Astrocyte (in vitro differentiated cells and primary cell): ENCODE results near the gene DLL1.

Experiments used
- CTCF ChIP-seq: IDR thresholded peaks from 2 replicates; pipeline ENCODE4 v1.5.1; 2011; ENCODE audit warnings: low read depth, mild to moderate bottlenecking, inconsistent platforms, low read length, moderate library complexity; ENCODE audit not compliant: insufficient read depth
- EZH2 ChIP-seq: IDR thresholded peaks from 2 replicates; pipeline ENCODE4 v1.6.1; 2012; ENCODE audit warnings: mild to moderate bottlenecking, low read length, inconsistent platforms; ENCODE audit not compliant: insufficient read depth

- TF ChIP-seq CTCF (no peak), EZH2 (no peak)
Observed at GRCh38 chr6:170243791-170244291, 47.0 kb downstream of the DLL1 start.
